H9 (cell line): Measurements from ENCODE around the gene TRPM1. TPM values are rescaled to one million over a fixed set of nuclear protein-coding genes. Genes with fewer than 3 reads are reported as not detected.

Experiments used
- DNase-seq: peaks from one replicate; pipeline ENCODE4 v3.0.0-alpha.2; 2017
- H2AFZ ChIP-seq: one replicate; pipeline ENCODE4 v1.6.1; 2013; ENCODE audit warnings: mild to moderate bottlenecking, low read length, control low read depth, moderate library complexity
- H2AK5ac ChIP-seq: 2 replicates; pipeline ENCODE4 v1.6.1; 2013; ENCODE audit warnings: low read length, control low read depth, mixed read lengths; ENCODE audit not compliant: insufficient read length
- H2BK120ac ChIP-seq: one replicate; pipeline ENCODE4 v1.6.1; 2013; ENCODE audit warnings: low read depth, mild to moderate bottlenecking, low read length, control low read depth, inconsistent platforms; ENCODE audit not compliant: poor library complexity, severe bottlenecking
- H2BK12ac ChIP-seq: 2 replicates; pipeline ENCODE4 v1.6.1; 2013; ENCODE audit warnings: low read length, control low read depth, mixed read lengths, low read depth; ENCODE audit not compliant: insufficient read length
- H2BK15ac ChIP-seq: 2 replicates; pipeline ENCODE4 v1.6.1; 2013; ENCODE audit warnings: low read depth, low read length, control low read depth
- H2BK20ac ChIP-seq: one replicate; pipeline ENCODE4 v1.6.1; 2013; ENCODE audit warnings: low read depth, mild to moderate bottlenecking, low read length, control low read depth, inconsistent platforms; ENCODE audit not compliant: poor library complexity, severe bottlenecking
- H2BK5ac ChIP-seq: 2 replicates; pipeline ENCODE4 v1.6.1; 2013; ENCODE audit warnings: low read length, control low read depth, mixed read lengths; ENCODE audit not compliant: insufficient read length
- H3K14ac ChIP-seq: 2 replicates; pipeline ENCODE4 v1.6.1; 2013; ENCODE audit warnings: low read length, control low read depth; ENCODE audit not compliant: insufficient read depth
- H3K18ac ChIP-seq: 2 replicates; pipeline ENCODE4 v1.6.1; 2013; ENCODE audit warnings: low read depth, mild to moderate bottlenecking, mixed read lengths, low read length, control low read depth; ENCODE audit not compliant: insufficient read length
- H3K23ac ChIP-seq: 2 replicates; pipeline ENCODE4 v1.6.1; 2013; ENCODE audit warnings: low read length, control low read depth, mixed read lengths, low read depth; ENCODE audit not compliant: insufficient read length
- H3K23me2 ChIP-seq: 2 replicates; pipeline ENCODE4 v1.6.1; 2013; ENCODE audit warnings: low read depth, mild to moderate bottlenecking, mixed read lengths, low read length, control low read depth; ENCODE audit not compliant: insufficient read length, poor library complexity, severe bottlenecking
- H3K27ac ChIP-seq: 2 replicates; pipeline ENCODE4 v1.5.1; 2013; ENCODE audit warnings: low read length, control low read depth, mixed read lengths, low read depth; ENCODE audit not compliant: insufficient read length
- H3K27me3 ChIP-seq: 2 replicates; pipeline ENCODE4 v1.6.1; 2013; ENCODE audit warnings: low read length, control low read depth, inconsistent platforms; ENCODE audit not compliant: insufficient read depth
- H3K4ac ChIP-seq: 2 replicates; pipeline ENCODE4 v1.6.1; 2013; ENCODE audit warnings: low read depth, mild to moderate bottlenecking, control low read depth, inconsistent platforms, low read length, moderate library complexity
- H3K4me1 ChIP-seq: 2 replicates; pipeline ENCODE4 v1.6.1; 2013; ENCODE audit warnings: low read length, control low read depth, inconsistent platforms; ENCODE audit not compliant: insufficient read depth
- H3K4me2 ChIP-seq: 2 replicates; pipeline ENCODE4 v1.6.1; 2013; ENCODE audit warnings: low read length, control low read depth, mixed read lengths; ENCODE audit not compliant: insufficient read length, insufficient read depth
- H3K56ac ChIP-seq: 2 replicates; pipeline ENCODE4 v1.6.1; 2013; ENCODE audit warnings: low read depth, mild to moderate bottlenecking, mixed read lengths, low read length, control low read depth; ENCODE audit not compliant: insufficient read length
- H3K79me1 ChIP-seq: 2 replicates; pipeline ENCODE4 v1.6.1; 2013; ENCODE audit warnings: low read depth, mild to moderate bottlenecking, moderate library complexity, low read length, control low read depth, inconsistent platforms; ENCODE audit not compliant: insufficient read depth, poor library complexity, severe bottlenecking
- H3K79me2 ChIP-seq: 2 replicates; pipeline ENCODE4 v1.6.1; 2013; ENCODE audit warnings: low read length, control low read depth, inconsistent platforms; ENCODE audit not compliant: insufficient read depth
- H3K9ac ChIP-seq: 2 replicates; pipeline ENCODE4 v1.6.1; 2013; ENCODE audit warnings: low read length, control low read depth, mixed read lengths; ENCODE audit not compliant: insufficient read length; ENCODE audit errors: extremely low read depth
- H3K9me3 ChIP-seq: one replicate; pipeline ENCODE4 v1.6.1; 2013; ENCODE audit warnings: low read depth, low read length, inconsistent platforms; ENCODE audit not compliant: control insufficient read depth
- H3T11ph ChIP-seq: one replicate; pipeline ENCODE4 v1.6.1; 2013; ENCODE audit warnings: mild to moderate bottlenecking, low read length, control low read depth, inconsistent platforms
- H4K20me1 ChIP-seq: one replicate; pipeline ENCODE4 v1.6.1; 2013; ENCODE audit not compliant: control insufficient read depth, insufficient read length, insufficient read depth
- H4K5ac ChIP-seq: 2 replicates; pipeline ENCODE4 v1.6.1; 2013; ENCODE audit warnings: low read depth, mild to moderate bottlenecking, mixed read lengths, low read length, control low read depth; ENCODE audit not compliant: insufficient read length
- H4K8ac ChIP-seq: replicated peaks from 2 replicates; pipeline ENCODE4 v1.6.1; 2013; ENCODE audit warnings: low read length, control low read depth, mixed read lengths, low read depth; ENCODE audit not compliant: insufficient read length
- H4K91ac ChIP-seq: 2 replicates; pipeline ENCODE4 v1.6.1; 2013; ENCODE audit warnings: low read depth, mild to moderate bottlenecking, moderate library complexity, mixed read lengths, low read length, control low read depth; ENCODE audit not compliant: insufficient read length
- H3K27ac Mint-ChIP-seq, 3 experiments: 2 replicates in 2 of 3; 3 replicates in 1 of 3; pipeline ENCODE4 v1.8.0; 2020 to 2021; ENCODE audit warnings: mixed read lengths in 3 of 3, mild to moderate bottlenecking in 1 of 3, moderate library complexity in 1 of 3
- H3K27me3 Mint-ChIP-seq: 2 replicates; pipeline ENCODE4 v1.8.0; 2021; ENCODE audit warnings: low read depth, mild to moderate bottlenecking, moderate library complexity, mixed read lengths
- H3K36me3 Mint-ChIP-seq, 3 experiments: 2 replicates in 2 of 3; 3 replicates in 1 of 3; pipeline ENCODE4 v1.8.0; 2020 to 2021; ENCODE audit warnings: low read depth in 3 of 3, mixed read lengths in 3 of 3; ENCODE audit not compliant: insufficient read depth in 1 of 3
- H3K4me1 Mint-ChIP-seq, 2 experiments: 2 replicates each; pipeline ENCODE4 v1.8.0; 2020; ENCODE audit warnings: mixed read lengths in 2 of 2
- H3K4me3 Mint-ChIP-seq, 2 experiments: 2 replicates in 1 of 2; 3 replicates in 1 of 2; pipeline ENCODE4 v1.8.0; 2020 to 2021; ENCODE audit warnings: mild to moderate bottlenecking in 2 of 2, mixed read lengths in 2 of 2, moderate library complexity in 1 of 2
- H3K9me3 Mint-ChIP-seq, 2 experiments: 2 replicates in 1 of 2; 3 replicates in 1 of 2; pipeline ENCODE4 v1.8.0; 2020; ENCODE audit warnings: mild to moderate bottlenecking in 2 of 2, mixed read lengths in 2 of 2, moderate library complexity in 1 of 2
- WGBS: extraction: QIAGEN DNeasy Blood & Tissue Kit; methylation state at CpG from one replicate; pipeline ENCODE4 v1.1.7; 2013; ENCODE audit warnings: missing lambda C conversion rate, low lambda C conversion rate, mixed read lengths; ENCODE audit not compliant: insufficient read length; ENCODE audit errors: extremely low coverage; 5-methylcytosine and 5-hydroxymethylcytosine counted together
- total RNA-seq: library from RNA; stranded (reverse); gene quantifications from 2 replicates; pipeline ENCODE4 v1.2.1, GENCODE V29; 2021
- TF ChIP-seq, protein P1 (sequence below): fragments of 200-600 bp; sonication (generic); conservative IDR thresholded peaks from 3 replicates; pipeline ENCODE4 v1.8.0; 2021; ENCODE audit warnings: antibody characterized with exemption, mild to moderate bottlenecking

Gene TRPM1
- total RNA-seq, 1 experiment from 2014 or later = not detected

- WGBS = no CpG with 5 or more reads among the region's 5 CpGs
- Histone ChIP-seq H2AFZ (no peak overlapping the region), H3K9ac (no peak overlapping the region), H2AK5ac (no peak overlapping the region), H3K79me2 (no peaks in the 10 kb centered on the region), H3K56ac (no peak overlapping the region), H3K23me2 (no peaks in the 10 kb centered on the region), H4K91ac (no peak overlapping the region), H2BK15ac (no peak overlapping the region), H2BK120ac (no peak overlapping the region), H3K18ac (no peak overlapping the region), H3K27ac (no peak overlapping the region), H4K20me1 (no peaks in the 10 kb centered on the region), H3K14ac (no peak overlapping the region), H3K9me3 (no peaks in the 10 kb centered on the region), H3K23ac (no peak overlapping the region), H3K4me1 (no peaks in the 10 kb centered on the region), H3K79me1 (no peaks in the 10 kb centered on the region), H3T11ph (no peak overlapping the region), H2BK5ac (no peak overlapping the region), H2BK12ac (no peak overlapping the region), H4K5ac (no peak overlapping the region), H2BK20ac (no peak overlapping the region), H3K4ac (no peak overlapping the region), H3K4me2 (no peak overlapping the region), H4K8ac (no peak overlapping the region), H3K27me3 (no peaks in the 10 kb centered on the region)
- peaks cover 2% of the 10 kb centered on the region for H3K27me3 Mint-ChIP-seq
- TF ChIP-seq, protein P1, sequence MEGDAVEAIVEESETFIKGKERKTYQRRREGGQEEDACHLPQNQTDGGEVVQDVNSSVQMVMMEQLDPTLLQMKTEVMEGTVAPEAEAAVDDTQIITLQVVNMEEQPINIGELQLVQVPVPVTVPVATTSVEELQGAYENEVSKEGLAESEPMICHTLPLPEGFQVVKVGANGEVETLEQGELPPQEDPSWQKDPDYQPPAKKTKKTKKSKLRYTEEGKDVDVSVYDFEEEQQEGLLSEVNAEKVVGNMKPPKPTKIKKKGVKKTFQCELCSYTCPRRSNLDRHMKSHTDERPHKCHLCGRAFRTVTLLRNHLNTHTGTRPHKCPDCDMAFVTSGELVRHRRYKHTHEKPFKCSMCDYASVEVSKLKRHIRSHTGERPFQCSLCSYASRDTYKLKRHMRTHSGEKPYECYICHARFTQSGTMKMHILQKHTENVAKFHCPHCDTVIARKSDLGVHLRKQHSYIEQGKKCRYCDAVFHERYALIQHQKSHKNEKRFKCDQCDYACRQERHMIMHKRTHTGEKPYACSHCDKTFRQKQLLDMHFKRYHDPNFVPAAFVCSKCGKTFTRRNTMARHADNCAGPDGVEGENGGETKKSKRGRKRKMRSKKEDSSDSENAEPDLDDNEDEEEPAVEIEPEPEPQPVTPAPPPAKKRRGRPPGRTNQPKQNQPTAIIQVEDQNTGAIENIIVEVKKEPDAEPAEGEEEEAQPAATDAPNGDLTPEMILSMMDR = no peak
- peaks cover 5 to 10% of the 10 kb centered on the region in 2 experiments; a peak in 2 of 4 replicates for H3K4me1 Mint-ChIP-seq
- peaks cover 6% of the 10 kb centered on the region in 2 experiments; a peak in 3 of 5 replicates for H3K9me3 Mint-ChIP-seq
- DNase-seq = no peak
- H3K27ac Mint-ChIP-seq = no peak overlapping the region
- H3K36me3 Mint-ChIP-seq = peaks cover 0 to 10% (median 5%) of the 10 kb centered on the region in 3 experiments; a peak in 3 of 7 replicates
- H3K4me3 Mint-ChIP-seq = no peak overlapping the region
Observed at GRCh38 chr15:31111091-31111647, 9.6 kb upstream of the TRPM1 start.
